Panc1 (cell line): Measurements from ENCODE around the gene RAI14.

Experiments
- CTCF ChIP-seq: fragments of 450-650 bp; IDR thresholded peaks from 2 replicates; pipeline ENCODE4 v1.5.1; 2017; ENCODE audit warnings: mild to moderate bottlenecking
- POLR2AphosphoS5 ChIP-seq: IDR thresholded peaks from 2 replicates; pipeline ENCODE4 v1.6.1; 2012; ENCODE audit warnings: mild to moderate bottlenecking, low read depth, low read length, moderate library complexity
- REST ChIP-seq, 2 experiments: IDR thresholded peaks; 2 replicates each; pipeline ENCODE4 v1.6.1; 2011 to 2012; ENCODE audit warnings: low read depth in 2 of 2, control low read depth in 1 of 2, low read length in 1 of 2, mild to moderate bottlenecking in 1 of 2, moderate library complexity in 1 of 2; ENCODE audit not compliant: insufficient read depth in 1 of 2
- SIN3A ChIP-seq: IDR thresholded peaks from 2 replicates; pipeline ENCODE4 v1.6.1; 2012; ENCODE audit warnings: low read depth, mild to moderate bottlenecking, low read length, moderate library complexity, borderline replicate concordance; ENCODE audit not compliant: insufficient read depth

GRCh38 chr5:34849253-34849652 lies 193.1 kb downstream of the RAI14 start:
- TF ChIP-seq CTCF (no peak), REST (IDR thresholded peaks at IDR 0.05; ENCODE audit: insufficient read depth in 1 of 2, low read depth in 2 of 2, low read length in 1 of 2) (no peak), POLR2AphosphoS5 (no peak), SIN3A (no peak)
